GM23338 (cell line): ENCODE data around the gene HMGCL. TPM values are rescaled to one million over a fixed set of nuclear protein-coding genes. Genes with fewer than 3 reads are reported as not detected.

Experiments
- ATAC-seq: fragments of 200-7000 bp; cut with Tn5 transposase; 3 replicates; pipeline ENCODE4 v1.9.1; 2020
- DNase-seq: peaks from one replicate; pipeline ENCODE4 v3.0.0-alpha.2; 2015; ENCODE audit warnings: low spot score
- H2AFZ ChIP-seq: fragments of 200-600 bp; sonication (generic); 2 replicates; pipeline ENCODE4 v1.8.0; 2016; ENCODE audit warnings: antibody characterized with exemption, mild to moderate bottlenecking, moderate library complexity
- H3F3A ChIP-seq: fragments of 200-600 bp; sonication (generic); replicated peaks from 2 replicates; pipeline ENCODE4 v1.8.0; 2017; ENCODE audit warnings: antibody characterized with exemption, mixed run types, low read depth
- H3K27ac ChIP-seq: fragments of 200-600 bp; sonication (generic); 2 replicates; pipeline ENCODE4 v1.6.1; 2016; ENCODE audit warnings: low read depth
- H3K27me3 ChIP-seq: fragments of 200-600 bp; sonication (generic); 2 replicates; pipeline ENCODE4 v1.8.0; 2016; ENCODE audit warnings: mild to moderate bottlenecking, mixed run types, moderate library complexity; ENCODE audit not compliant: insufficient read depth
- H3K36me3 ChIP-seq: fragments of 200-600 bp; sonication (generic); 2 replicates; pipeline ENCODE4 v1.8.0; 2016; ENCODE audit warnings: mild to moderate bottlenecking; ENCODE audit not compliant: insufficient read depth
- H3K4me1 ChIP-seq: fragments of 200-600 bp; sonication (generic); 2 replicates; pipeline ENCODE4 v1.8.0; 2016; ENCODE audit warnings: mild to moderate bottlenecking, moderate library complexity; ENCODE audit not compliant: insufficient read depth
- H3K4me2 ChIP-seq: fragments of 200-600 bp; sonication (generic); 2 replicates; pipeline ENCODE4 v1.7.1; 2017; ENCODE audit warnings: mixed run types
- H3K4me3 ChIP-seq: fragments of 200-600 bp; sonication (generic); 2 replicates; pipeline ENCODE4 v1.6.1; 2016; ENCODE audit warnings: mixed run types
- H3K79me2 ChIP-seq: fragments of 200-600 bp; sonication (generic); replicated peaks from 2 replicates; pipeline ENCODE4 v1.8.0; 2017; ENCODE audit warnings: mild to moderate bottlenecking; ENCODE audit not compliant: insufficient read depth
- H3K9me2 ChIP-seq: fragments of 200-600 bp; sonication (generic); 2 replicates; pipeline ENCODE4 v1.8.0; 2017; ENCODE audit not compliant: insufficient read depth
- H4K20me1 ChIP-seq: fragments of 200-600 bp; sonication (generic); replicated peaks from 2 replicates; pipeline ENCODE4 v1.8.0; 2017; ENCODE audit warnings: mild to moderate bottlenecking; ENCODE audit not compliant: insufficient read depth
- H3K27ac Mint-ChIP-seq: 2 replicates; pipeline ENCODE4 v1.8.0; 2020; ENCODE audit warnings: inconsistent platforms, mild to moderate bottlenecking, moderate library complexity, mixed read lengths
- H3K27me3 Mint-ChIP-seq: 3 replicates; pipeline ENCODE4 v1.8.0; 2022; ENCODE audit warnings: low read depth, mild to moderate bottlenecking, moderate library complexity, mixed read lengths, inconsistent platforms; ENCODE audit not compliant: insufficient read depth, poor library complexity
- H3K36me3 Mint-ChIP-seq: 3 replicates; pipeline ENCODE4 v1.8.0; 2021; ENCODE audit warnings: low read depth, mild to moderate bottlenecking, inconsistent platforms, moderate library complexity, mixed read lengths
- H3K4me1 Mint-ChIP-seq: 3 replicates; pipeline ENCODE4 v1.8.0; 2020; ENCODE audit warnings: mild to moderate bottlenecking, inconsistent platforms, mixed read lengths
- H3K4me3 Mint-ChIP-seq: 3 replicates; pipeline ENCODE4 v1.8.0; 2021; ENCODE audit warnings: moderate library complexity, mild to moderate bottlenecking, inconsistent platforms, mixed read lengths
- H3K9me3 Mint-ChIP-seq: 3 replicates; pipeline ENCODE4 v1.8.0; 2020; ENCODE audit warnings: moderate library complexity, mild to moderate bottlenecking, inconsistent platforms, mixed read lengths
- CREB1 ChIP-seq: fragments of 250-450 bp; sonication (Bioruptor Pico); IDR thresholded peaks from 2 replicates; pipeline ENCODE4 v1.5.0; 2020; ENCODE audit warnings: low read depth, mild to moderate bottlenecking, moderate library complexity
- CTCF ChIP-seq, 2 experiments: fragments of 200-600 bp in 1 of 2; sonication (generic) in 1 of 2; conservative IDR thresholded peaks; 2 replicates each; pipeline versions ENCODE4 v1.5.1 to v1.6.1; 2016 to 2017; ENCODE audit warnings: antibody characterized with exemption in 2 of 2, low read depth in 2 of 2, mild to moderate bottlenecking in 2 of 2, moderate library complexity in 1 of 2
- ETS1 ChIP-seq: IDR thresholded peaks from 2 replicates; pipeline ENCODE4 v1.6.1; 2016; ENCODE audit warnings: antibody characterized with exemption
- EZH2 ChIP-seq: fragments of 200-600 bp; sonication (generic); IDR thresholded peaks from one replicate; pipeline ENCODE4 v1.8.0; 2017; ENCODE audit warnings: antibody characterized with exemption, mild to moderate bottlenecking, low read depth; ENCODE audit not compliant: unreplicated experiment
- JUNB ChIP-seq: IDR thresholded peaks from one replicate; pipeline ENCODE4 v1.6.1; 2016; ENCODE audit warnings: antibody characterized with exemption; ENCODE audit not compliant: unreplicated experiment
- POLR2AphosphoS5 ChIP-seq: IDR thresholded peaks from 2 replicates; pipeline ENCODE4 v1.6.1; 2016; ENCODE audit warnings: antibody characterized with exemption, low read depth
- REST ChIP-seq: IDR thresholded peaks from one replicate; pipeline ENCODE4 v1.6.1; 2018; ENCODE audit warnings: antibody characterized with exemption; ENCODE audit not compliant: unreplicated experiment
- STAT1 ChIP-seq: IDR thresholded peaks from one replicate; pipeline ENCODE4 v1.6.1; 2016; ENCODE audit warnings: antibody characterized with exemption; ENCODE audit not compliant: unreplicated experiment
- ZNF114 ChIP-seq: fragments of 250-450 bp; sonication (Bioruptor Pico); IDR thresholded peaks from 2 replicates; pipeline ENCODE4 v1.5.0; 2020; ENCODE audit warnings: mild to moderate bottlenecking, moderate library complexity
- ZNF331 ChIP-seq: fragments of 250-450 bp; sonication (Bioruptor Pico); IDR thresholded peaks from 2 replicates; pipeline ENCODE4 v1.5.0; 2020; ENCODE audit warnings: low read depth, mild to moderate bottlenecking, moderate library complexity
- ZNF462 ChIP-seq: fragments of 250-450 bp; sonication (Bioruptor Pico); IDR thresholded peaks from 2 replicates; pipeline ENCODE4 v1.5.0; 2020; ENCODE audit warnings: mild to moderate bottlenecking, moderate library complexity
- polyA plus RNA-seq: library from polyadenylated mRNA; unstranded; fragments of >200 nt; fragmentation: Nextera tagmentation; extraction: Ambion mirVana; gene quantifications from 2 replicates; pipeline ENCODE4 v1.2.1, GENCODE V29; 2016
- total RNA-seq: library from RNA; depleted of rRNA; stranded (reverse); fragments of >200 nt; shearing (Covaris generic); gene quantifications from 2 replicates; pipeline ENCODE4 v1.2.3, GENCODE V29; 2014

The HMGCL gene
- total and polyA plus RNA-seq, 2 experiments from 2014 or later, result 11.6 to 13.7 TPM

GRCh38 chr1:23763041-23763577 lies 62.1 kb downstream of the HMGCL start:
- Mint-ChIP-seq H3K27me3 (peaks cover 6% of the 10 kb centered on the region), H3K36me3 (peaks cover 48% of the 10 kb centered on the region), H3K9me3 (no peaks in the 10 kb centered on the region), H3K4me3 (no peak overlapping the region), H3K27ac (no peak overlapping the region), H3K4me1 (no peaks in the 10 kb centered on the region)
- Histone ChIP-seq H3K9me2 (no peaks in the 10 kb centered on the region), H3F3A (peaks cover 4% of the 10 kb centered on the region), H2AFZ (no peak overlapping the region), H3K4me3 (no peak overlapping the region), H3K27me3 (no peaks in the 10 kb centered on the region), H3K4me1 (no peaks in the 10 kb centered on the region), H3K4me2 (no peak overlapping the region), H3K27ac (no peak overlapping the region), H4K20me1 (peaks cover 19% of the 10 kb centered on the region), H3K79me2 (no peaks in the 10 kb centered on the region), H3K36me3 (peaks cover 27% of the 10 kb centered on the region)
- TF ChIP-seq ZNF114, result no peak
- no peak for TF ChIP-seq STAT1
- TF ChIP-seq JUNB, result no peak
- no peak for TF ChIP-seq ZNF462 (CRISPR knock-in tag)
- no peak for TF ChIP-seq ZNF331 (CRISPR knock-in tag)
- no peak for TF ChIP-seq ETS1
- TF ChIP-seq CREB1 (CRISPR knock-in tag), result no peak
- TF ChIP-seq CTCF (conservative IDR thresholded peaks at IDR 0.05; ENCODE audit: low read depth in 2 of 2), result no peak
- no peak for TF ChIP-seq EZH2
- TF ChIP-seq REST, result no peak
- no peak for TF ChIP-seq POLR2AphosphoS5
- ATAC-seq, result no peak
- no peak for DNase-seq
